HepG2 (cell line): Measurements from ENCODE around the gene PPP1R1B.

ENCODE experiments used
- MZF1 ChIP-seq: sonication (generic); formaldehyde crosslinking; IDR thresholded peaks from 2 replicates; pipeline ENCODE4 v1.8.1; 2023; ENCODE audit warnings: mild to moderate bottlenecking, missing genetic modification reagents, borderline replicate concordance
- PHF5A ChIP-seq: IDR thresholded peaks from one replicate; pipeline ENCODE4 v1.6.1; 2018; ENCODE audit warnings: low read depth, missing genetic modification reagents; ENCODE audit not compliant: unreplicated experiment
- TCF7L2 ChIP-seq: IDR thresholded peaks from 2 replicates; pipeline ENCODE4 v1.6.1; 2011; ENCODE audit warnings: mild to moderate bottlenecking, low read depth, low read length, moderate library complexity
- ZFX ChIP-seq: sonication (generic); formaldehyde crosslinking; IDR thresholded peaks from 2 replicates; pipeline ENCODE4 v1.4.0; 2020; ENCODE audit warnings: mild to moderate bottlenecking, low read depth, missing genetic modification reagents, moderate library complexity
- ZNF629 ChIP-seq: sonication (generic); formaldehyde crosslinking; conservative IDR thresholded peaks from 2 replicates; pipeline ENCODE4 v1.5.0; 2020; ENCODE audit warnings: missing genetic modification reagents
- TF ChIP-seq, protein P1 (sequence below): sonication (generic); formaldehyde crosslinking; IDR thresholded peaks from 2 replicates; pipeline ENCODE4 v1.4.0; 2020; ENCODE audit warnings: mild to moderate bottlenecking, missing genetic modification reagents, borderline replicate concordance

DNA sequence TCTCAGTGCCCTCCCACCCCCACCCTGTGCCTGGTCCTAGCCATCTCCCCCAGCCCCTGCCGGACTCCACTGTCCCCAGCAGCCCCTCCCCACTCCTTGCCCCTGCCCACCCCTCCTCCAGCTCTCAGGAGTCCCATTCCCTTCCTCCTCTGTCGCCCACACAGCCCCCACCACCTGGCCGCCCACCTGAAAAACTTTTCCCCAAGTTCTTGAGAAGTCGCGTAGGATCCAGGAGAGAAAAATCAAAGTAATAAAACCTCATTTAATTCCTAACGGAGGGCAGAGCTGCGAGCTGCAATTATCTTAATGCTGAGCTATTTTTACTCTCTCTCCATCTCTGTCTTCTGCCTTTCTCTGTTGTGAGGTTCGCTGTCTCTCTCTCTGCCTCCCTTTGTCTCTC lies 2.4 kb upstream of the PPP1R1B start:
- TF ChIP-seq MZF1 (CRISPR knock-in tag) (no peak), PHF5A (CRISPR knock-in tag) (no peak), ZNF629 (CRISPR knock-in tag) (no peak), ZFX (no peak), TCF7L2 (no peak)
- TF ChIP-seq, protein P1, sequence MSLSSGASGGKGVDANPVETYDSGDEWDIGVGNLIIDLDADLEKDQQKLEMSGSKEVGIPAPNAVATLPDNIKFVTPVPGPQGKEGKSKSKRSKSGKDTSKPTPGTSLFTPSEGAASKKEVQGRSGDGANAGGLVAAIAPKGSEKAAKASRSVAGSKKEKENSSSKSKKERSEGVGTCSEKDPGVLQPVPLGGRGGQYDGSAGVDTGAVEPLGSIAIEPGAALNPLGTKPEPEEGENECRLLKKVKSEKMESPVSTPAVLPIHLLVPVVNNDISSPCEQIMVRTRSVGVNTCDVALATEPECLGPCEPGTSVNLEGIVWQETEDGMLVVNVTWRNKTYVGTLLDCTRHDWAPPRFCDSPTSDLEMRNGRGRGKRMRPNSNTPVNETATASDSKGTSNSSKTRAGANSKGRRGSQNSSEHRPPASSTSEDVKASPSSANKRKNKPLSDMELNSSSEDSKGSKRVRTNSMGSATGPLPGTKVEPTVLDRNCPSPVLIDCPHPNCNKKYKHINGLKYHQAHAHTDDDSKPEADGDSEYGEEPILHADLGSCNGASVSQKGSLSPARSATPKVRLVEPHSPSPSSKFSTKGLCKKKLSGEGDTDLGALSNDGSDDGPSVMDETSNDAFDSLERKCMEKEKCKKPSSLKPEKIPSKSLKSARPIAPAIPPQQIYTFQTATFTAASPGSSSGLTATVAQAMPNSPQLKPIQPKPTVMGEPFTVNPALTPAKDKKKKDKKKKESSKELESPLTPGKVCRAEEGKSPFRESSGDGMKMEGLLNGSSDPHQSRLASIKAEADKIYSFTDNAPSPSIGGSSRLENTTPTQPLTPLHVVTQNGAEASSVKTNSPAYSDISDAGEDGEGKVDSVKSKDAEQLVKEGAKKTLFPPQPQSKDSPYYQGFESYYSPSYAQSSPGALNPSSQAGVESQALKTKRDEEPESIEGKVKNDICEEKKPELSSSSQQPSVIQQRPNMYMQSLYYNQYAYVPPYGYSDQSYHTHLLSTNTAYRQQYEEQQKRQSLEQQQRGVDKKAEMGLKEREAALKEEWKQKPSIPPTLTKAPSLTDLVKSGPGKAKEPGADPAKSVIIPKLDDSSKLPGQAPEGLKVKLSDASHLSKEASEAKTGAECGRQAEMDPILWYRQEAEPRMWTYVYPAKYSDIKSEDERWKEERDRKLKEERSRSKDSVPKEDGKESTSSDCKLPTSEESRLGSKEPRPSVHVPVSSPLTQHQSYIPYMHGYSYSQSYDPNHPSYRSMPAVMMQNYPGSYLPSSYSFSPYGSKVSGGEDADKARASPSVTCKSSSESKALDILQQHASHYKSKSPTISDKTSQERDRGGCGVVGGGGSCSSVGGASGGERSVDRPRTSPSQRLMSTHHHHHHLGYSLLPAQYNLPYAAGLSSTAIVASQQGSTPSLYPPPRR (CRISPR knock-in tag) = no peak
